ENCODE results near the gene SLC22A23.
A peak's percentile ranks its signal among the peaks of the same experiment; 100 is the strongest.

SLC22A23 gene

DNA sequence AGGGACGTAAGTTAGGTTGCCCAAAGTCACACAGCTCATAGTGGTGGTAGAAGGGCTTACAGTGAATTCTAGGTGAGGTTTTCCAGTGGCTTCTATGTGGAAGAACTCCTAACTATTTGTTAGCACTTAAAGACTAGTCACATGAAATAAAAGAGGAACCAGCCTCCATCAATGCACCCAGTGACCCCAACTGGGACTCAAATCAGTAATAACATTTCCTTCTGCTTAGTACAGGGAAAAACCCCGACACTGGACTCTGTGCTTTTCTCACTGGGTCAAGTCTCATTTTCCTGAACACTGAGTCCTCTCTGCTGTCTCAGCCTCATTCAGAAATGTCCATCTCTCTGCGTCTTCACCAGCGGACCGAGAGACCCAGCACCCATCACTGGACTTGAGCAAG lies 89.2 kb downstream of the SLC22A23 start:
- no peaks in the 10 kb centered on the region for H3K36me3 ChIP-seq (ENCODE audit: low read depth)
- H3K4me3 ChIP-seq (ENCODE audit: severe bottlenecking), result no peak overlapping the region
- no peak overlapping the region for H3K27ac ChIP-seq (ENCODE audit: poor library complexity, severe bottlenecking)
- no peaks in the 10 kb centered on the region for H3K27me3 ChIP-seq (ENCODE audit: insufficient read depth, poor library complexity, severe bottlenecking)
- no peak for DNase-seq (ENCODE audit: low spot score)
- TF ChIP-seq, protein P1, sequence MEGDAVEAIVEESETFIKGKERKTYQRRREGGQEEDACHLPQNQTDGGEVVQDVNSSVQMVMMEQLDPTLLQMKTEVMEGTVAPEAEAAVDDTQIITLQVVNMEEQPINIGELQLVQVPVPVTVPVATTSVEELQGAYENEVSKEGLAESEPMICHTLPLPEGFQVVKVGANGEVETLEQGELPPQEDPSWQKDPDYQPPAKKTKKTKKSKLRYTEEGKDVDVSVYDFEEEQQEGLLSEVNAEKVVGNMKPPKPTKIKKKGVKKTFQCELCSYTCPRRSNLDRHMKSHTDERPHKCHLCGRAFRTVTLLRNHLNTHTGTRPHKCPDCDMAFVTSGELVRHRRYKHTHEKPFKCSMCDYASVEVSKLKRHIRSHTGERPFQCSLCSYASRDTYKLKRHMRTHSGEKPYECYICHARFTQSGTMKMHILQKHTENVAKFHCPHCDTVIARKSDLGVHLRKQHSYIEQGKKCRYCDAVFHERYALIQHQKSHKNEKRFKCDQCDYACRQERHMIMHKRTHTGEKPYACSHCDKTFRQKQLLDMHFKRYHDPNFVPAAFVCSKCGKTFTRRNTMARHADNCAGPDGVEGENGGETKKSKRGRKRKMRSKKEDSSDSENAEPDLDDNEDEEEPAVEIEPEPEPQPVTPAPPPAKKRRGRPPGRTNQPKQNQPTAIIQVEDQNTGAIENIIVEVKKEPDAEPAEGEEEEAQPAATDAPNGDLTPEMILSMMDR (IDR thresholded peaks at IDR 0.05; ENCODE audit: poor library complexity, severe bottlenecking), result no peak
- ATAC-seq (ENCODE audit: low read depth), result no peak
- no peaks in the 10 kb centered on the region for H3K9me3 ChIP-seq (ENCODE audit: severe bottlenecking)
- peaks cover 13% of the 10 kb centered on the region for H3K4me1 ChIP-seq (ENCODE audit: insufficient read depth, poor library complexity, severe bottlenecking)

DNA sequence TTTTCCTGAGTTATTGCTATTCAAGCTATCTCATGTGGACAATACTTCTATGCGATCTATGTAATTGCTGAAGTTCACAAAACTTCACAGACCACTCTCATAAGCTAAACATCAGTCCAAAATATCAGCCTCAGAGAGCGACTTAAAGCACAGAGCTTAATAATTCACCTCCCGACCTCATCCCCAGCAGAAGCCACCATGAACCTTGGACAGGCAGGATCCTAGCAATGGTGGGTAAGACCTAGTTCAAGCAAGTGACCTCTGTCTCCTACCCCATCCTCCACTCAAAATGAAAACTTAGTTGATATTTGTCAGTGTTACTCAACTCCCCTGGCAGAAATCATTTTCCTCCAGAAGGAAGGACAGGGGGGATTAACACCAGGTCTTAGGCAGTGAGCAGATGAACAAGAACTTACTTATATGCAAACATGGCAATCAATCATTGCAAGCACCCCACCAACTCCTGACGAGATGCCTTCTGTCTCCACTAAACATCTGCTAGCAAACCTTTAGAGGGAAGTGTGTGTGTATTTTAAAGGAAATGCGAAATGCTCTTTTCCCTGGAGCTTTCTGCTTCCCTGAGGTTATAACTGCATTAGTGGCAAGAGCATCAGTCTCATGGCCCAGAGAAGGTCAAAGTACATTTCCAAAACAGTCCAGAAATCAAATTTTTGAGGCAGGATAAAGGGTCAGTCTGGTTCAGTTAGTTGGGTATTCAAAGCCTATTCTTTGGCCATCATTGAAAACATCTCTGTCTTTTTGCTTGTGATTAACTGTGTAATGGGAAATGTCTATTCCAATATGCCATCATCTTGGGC lies 90.0 kb downstream of the SLC22A23 start:
- Histone ChIP-seq H3K4me1 (ENCODE audit: insufficient read depth, poor library complexity, severe bottlenecking) (peaks cover 13% of the 10 kb centered on the region), H3K4me3 (ENCODE audit: severe bottlenecking) (no peak overlapping the region), H3K27me3 (ENCODE audit: insufficient read depth, poor library complexity, severe bottlenecking) (no peaks in the 10 kb centered on the region), H3K9me3 (ENCODE audit: severe bottlenecking) (no peaks in the 10 kb centered on the region), H3K36me3 (ENCODE audit: low read depth) (no peaks in the 10 kb centered on the region), H3K27ac (ENCODE audit: poor library complexity, severe bottlenecking) (no peak overlapping the region)
- ATAC-seq (ENCODE audit: low read depth), result no peak
- no peak for DNase-seq (ENCODE audit: low spot score)
- TF ChIP-seq, protein P1 (IDR thresholded peaks at IDR 0.05; ENCODE audit: poor library complexity, severe bottlenecking), result no peak

DNA sequence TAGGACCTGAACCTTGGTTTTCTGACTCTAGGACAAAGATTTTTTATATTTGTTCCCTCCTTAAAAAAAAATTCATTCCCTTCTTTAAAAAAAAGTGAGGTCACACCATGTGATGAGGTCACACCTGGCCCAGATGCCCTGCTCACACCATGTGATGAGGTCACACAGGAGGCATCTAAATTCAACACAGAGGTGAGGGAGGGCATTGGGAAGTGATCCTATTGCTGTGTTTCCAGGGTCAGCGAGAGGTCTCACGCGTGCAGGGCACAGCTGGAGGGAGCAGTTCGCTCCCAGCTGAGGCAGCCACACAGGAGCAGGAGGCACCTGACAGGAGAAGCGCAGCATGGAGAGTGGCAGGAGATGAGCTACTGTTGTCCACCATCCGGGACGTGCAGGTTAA lies 92.5 kb downstream of the SLC22A23 start:
- H3K27me3 ChIP-seq (ENCODE audit: insufficient read depth, poor library complexity, severe bottlenecking), result no peaks in the 10 kb centered on the region
- no peak for ATAC-seq (ENCODE audit: low read depth)

DNA sequence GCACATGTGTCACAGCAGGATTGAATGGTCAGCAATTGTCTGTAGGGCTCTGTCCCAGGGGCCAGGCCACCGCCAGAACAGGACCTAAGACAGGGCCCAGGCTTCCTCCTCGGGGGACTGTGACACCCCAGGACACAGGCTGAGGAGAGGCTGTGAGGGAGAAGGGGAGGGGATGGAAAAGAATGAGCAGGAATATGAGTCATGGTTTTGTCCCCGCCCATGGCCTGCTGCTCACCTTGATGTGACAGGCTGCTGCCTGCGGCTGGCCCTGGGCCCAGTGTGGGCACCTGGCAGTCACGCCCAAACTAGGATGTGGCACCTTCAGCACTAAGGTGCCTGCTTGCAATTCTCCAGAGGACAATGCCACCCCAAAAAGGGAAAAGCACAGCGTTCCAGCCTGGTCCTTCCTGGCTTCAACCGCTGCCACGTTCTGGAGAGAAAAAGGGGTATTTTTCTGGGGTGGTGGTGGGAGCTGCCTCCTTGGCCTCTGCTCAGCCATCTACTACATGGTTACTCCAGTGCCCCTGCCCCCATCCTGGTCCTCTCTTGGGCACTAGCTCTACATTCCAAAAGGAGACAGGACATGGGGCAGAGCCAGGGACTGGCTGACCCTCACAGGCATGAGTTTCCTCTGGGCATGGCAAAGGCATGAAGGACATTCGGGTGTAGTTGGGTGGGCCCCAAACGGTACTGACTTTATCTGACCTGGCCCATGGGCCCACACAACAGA lies 93.4 kb downstream of the SLC22A23 start:
- DNase-seq (ENCODE audit: low spot score), result peak; percentile 77
- TF ChIP-seq, protein P1 (IDR thresholded peaks at IDR 0.05; ENCODE audit: poor library complexity, severe bottlenecking), result no peak
- peak; percentile 81 for ATAC-seq (ENCODE audit: low read depth)

More for the DNA sequence above, 92.5 kb downstream of the SLC22A23 start:
- no peaks in the 10 kb centered on the region for H3K9me3 ChIP-seq (ENCODE audit: severe bottlenecking)
- no peak overlapping the region for H3K4me3 ChIP-seq (ENCODE audit: severe bottlenecking)
- H3K36me3 ChIP-seq (ENCODE audit: low read depth), result no peaks in the 10 kb centered on the region
- no peak for DNase-seq (ENCODE audit: low spot score)
- TF ChIP-seq, protein P1 (IDR thresholded peaks at IDR 0.05; ENCODE audit: poor library complexity, severe bottlenecking), result no peak
- peaks cover 17% of the 10 kb centered on the region for H3K4me1 ChIP-seq (ENCODE audit: insufficient read depth, poor library complexity, severe bottlenecking)
- no peak overlapping the region for H3K27ac ChIP-seq (ENCODE audit: poor library complexity, severe bottlenecking)

More for the DNA sequence above, 93.4 kb downstream of the SLC22A23 start:
- H3K9me3 ChIP-seq (ENCODE audit: severe bottlenecking), result no peaks in the 10 kb centered on the region
- no peak overlapping the region for H3K27ac ChIP-seq (ENCODE audit: poor library complexity, severe bottlenecking)
- no peak overlapping the region for H3K4me3 ChIP-seq (ENCODE audit: severe bottlenecking)
- no peaks in the 10 kb centered on the region for H3K36me3 ChIP-seq (ENCODE audit: low read depth)
- H3K27me3 ChIP-seq (ENCODE audit: insufficient read depth, poor library complexity, severe bottlenecking), result no peaks in the 10 kb centered on the region
- H3K4me1 ChIP-seq (ENCODE audit: insufficient read depth, poor library complexity, severe bottlenecking), result peaks cover 22% of the 10 kb centered on the region

Measured in RWPE2 (cell line).